GM19025 (cell line): ENCODE results near the gene NT5DC1.
"Not testable (repeated sequence)": the region's sequence is repeated elsewhere in the genome, so short reads cannot be mapped to it uniquely, and the experiment has no call there.

ENCODE experiments used
- ATAC-seq: cut with Tn5 transposase; IDR thresholded peaks from one replicate; pipeline ENCODE4 v1.9.1; 2021; ENCODE audit warnings: mild to moderate bottlenecking, low read depth, moderate library complexity; ENCODE audit not compliant: unreplicated experiment

The NT5DC1 gene

DNA sequence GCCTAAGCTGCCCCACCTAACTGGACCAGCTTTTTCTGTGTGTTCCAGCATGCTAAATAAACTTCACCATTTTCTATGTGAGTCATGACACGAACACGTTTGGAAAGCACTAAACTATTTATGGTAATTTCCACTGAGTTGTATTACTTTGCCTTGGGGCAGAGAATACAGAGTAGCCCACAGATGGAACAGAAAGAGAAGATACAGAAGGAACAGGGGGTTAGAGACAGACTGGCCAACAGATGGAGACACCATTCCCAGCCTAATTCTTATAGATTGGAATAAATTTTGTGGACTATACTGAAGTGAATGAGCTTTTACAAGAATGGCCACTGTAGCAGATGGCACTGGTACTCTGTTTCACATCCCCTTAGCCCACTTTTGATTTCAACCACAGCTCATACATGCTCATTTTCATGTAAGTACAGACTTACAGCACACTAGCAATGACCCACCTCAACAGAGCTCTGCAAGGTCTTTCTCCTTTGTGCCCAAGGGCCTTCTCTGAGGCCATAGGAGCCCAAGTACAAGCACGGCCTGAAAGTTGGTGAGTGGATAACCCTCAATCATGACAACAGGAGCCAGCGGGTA is 13.1 kb upstream of the NT5DC1 start:
- ATAC-seq = peak; percentile 96

DNA sequence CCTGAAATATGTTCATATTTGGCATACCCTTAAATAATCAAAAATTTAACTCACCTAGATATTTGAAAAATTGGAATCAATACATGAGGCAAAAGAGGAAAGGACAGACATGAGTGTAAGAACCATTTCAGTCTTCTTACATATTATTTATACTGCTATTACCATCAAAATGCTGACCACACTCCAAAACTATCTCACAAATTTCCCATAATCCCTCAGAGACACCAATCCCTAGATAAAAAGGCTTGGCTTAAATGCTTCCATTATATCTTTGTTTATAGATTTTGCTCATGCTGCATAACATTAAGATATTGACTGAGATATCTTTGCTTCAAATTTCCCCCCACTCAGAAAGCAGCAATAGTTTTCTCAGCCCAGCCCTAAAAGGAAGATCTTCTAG is 11.7 kb upstream of the NT5DC1 start:
- no peak for ATAC-seq

DNA sequence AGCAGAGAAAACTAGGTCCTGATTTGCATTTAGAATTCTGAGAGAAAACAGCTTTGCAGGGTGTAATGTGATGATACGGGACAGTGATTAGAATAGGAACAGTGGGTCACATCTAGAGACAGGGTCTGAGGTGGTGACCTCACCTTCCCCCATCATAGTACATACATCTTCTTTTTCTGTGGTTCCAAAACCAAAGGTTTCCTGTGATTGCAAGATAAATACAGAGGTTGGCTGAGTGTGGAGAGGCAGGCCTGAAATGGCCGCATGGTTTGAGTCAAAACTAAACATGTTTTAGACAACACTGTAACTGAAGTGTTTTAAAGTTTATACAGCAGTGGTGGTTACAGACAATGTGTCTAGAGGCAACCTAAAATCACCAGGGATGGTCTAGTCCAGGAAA is 10.4 kb upstream of the NT5DC1 start:
- ATAC-seq = peak; percentile 44

DNA sequence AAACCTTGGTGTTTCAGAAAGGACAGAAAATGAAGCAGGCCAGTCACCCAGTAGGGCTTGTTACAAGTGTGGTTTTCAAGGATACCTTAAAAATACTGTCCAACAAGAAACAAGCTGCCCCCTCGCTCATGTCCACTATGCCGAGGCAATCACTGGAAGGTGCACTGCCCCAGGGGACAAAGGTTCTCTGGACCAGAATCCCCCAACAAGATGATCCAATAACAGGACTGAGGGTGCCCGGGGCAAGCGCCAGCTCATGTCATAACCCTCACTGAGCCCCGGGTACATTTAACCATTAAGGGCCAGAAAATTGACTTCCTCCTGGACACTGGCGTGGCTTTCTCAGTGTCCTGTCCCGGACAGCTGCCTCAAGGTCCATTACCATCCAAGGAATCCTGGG is 6.6 kb upstream of the NT5DC1 start:
- ATAC-seq = no peak

DNA sequence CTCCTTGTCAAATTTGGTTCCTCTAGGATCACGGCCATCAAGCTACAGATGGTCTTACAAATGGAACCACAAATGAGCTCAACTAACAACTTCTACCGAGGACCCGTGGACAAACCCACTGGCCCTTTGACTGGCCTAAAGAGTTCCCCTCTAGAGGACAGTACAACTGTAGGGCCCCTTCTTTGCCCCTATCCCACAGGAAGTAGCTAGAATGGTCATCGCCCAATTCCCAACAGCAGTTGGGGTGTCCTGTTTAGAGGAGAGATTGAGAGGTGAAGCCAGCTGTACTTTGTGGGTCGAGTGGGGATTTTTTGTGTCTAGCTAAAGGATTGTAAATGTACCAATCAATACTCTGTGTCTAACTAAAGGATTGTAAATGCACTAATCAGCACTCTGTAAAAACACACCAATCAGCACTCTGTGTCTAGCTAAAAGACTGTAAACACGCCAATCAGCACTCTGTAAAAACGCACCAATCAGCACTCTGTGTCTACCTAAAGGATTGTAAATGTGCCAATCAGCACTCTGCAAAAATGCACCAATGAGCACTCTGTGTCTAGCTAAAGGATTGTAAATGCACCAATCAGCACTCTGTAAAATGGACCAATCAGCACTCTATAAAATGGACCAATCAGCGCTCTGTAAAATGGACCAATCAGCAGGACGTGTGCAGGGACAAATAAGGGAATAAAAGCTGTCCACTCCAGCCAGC is 4.4 kb upstream of the NT5DC1 start:
- ATAC-seq = not testable (repeated sequence)

DNA sequence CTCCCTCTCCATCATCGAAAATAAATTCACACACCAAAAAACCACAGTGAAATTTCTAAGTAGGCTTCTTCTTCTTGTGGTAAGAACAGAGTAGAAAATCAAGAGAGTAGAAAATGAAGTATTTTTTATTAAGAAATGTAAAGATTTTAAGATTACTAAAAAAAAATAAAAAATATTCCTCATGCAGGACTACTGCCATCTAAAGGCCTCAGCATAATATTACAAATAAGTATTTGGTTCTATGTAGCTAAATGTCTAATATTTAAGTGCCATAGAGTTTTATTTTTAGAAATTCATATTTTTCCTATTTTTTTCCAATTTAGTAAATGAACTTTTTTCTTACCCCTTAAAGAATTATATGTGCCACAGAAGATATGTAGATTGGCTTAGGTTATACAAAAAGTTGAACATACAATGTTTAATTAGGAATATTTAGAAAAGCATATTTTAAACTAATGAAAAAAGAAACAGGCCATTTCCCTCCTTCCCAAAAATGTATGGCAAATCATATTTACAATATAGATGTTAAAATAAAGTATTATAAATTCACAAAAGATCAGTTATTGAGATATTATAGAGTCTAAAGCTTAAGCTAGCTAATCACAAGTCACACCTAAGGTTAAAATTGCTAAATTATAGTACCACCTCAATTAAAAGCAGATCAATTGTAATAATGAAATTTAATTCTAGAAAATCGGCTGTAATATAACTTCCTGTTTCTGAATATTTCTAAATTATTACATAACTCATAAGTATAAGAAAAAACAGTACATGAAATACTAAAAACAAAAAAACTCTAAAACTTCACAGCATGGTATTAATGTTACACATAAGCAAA is 3.5 kb upstream of the NT5DC1 start:
- ATAC-seq = no peak

DNA sequence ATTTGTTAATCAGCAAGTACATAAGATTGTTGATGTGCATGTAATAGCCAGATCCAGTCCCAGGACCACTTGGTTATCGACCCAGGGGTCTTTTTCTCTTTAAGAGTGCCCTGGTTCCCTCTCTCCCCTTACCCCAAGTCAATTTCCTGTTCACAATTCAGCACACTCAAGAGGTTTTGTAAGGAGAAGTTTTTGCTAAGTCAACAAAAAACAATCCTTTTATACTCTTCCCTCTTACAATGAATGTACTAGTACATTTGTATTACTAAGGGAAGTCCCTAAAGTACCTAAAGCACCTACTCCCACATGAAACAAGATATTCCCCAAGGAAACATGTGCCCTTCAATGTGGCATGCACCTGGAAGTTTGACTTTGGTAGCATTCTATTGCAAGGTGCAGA is 1.6 kb upstream of the NT5DC1 start:
- no peak for ATAC-seq

DNA sequence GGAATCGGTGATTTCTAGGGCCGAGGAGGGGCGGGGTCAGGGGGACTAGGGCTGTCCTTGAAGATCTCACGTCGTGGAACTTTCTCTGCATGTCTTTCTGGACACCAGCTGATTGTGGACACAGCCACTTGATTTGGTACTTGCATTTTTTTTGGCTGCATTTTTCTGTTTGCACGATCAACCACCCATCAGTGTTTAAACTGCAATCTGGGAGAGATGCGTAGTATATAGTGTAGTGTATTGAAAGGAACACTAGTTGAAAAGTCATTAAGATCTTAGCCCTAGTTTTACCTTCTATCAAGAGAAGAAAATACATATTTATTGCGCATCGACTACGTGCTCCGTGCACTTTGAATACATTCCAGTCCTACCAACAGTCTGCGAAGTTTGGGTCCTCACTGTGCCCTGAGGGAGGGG is 657 bp downstream of the NT5DC1 start:
- ATAC-seq = no peak

DNA sequence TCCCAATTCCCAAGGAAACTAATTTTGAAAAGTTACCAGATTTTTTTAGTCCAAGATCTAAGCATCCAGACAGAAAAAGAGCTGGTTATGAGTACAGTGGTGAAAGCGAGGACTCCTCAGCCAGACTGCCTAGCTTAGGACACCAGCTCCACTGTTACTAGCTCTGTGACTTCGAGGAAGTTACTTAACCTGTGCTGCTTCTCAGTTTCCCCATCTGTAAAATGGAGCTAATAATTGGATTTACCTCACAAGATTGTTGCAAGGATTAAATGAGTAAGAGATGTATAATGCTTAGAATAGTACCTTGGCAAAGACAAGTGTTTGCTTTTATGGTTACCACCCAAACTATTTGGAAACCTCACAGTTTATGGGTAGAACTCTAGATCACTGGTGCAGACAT is 1.1 kb downstream of the NT5DC1 start:
- no peak for ATAC-seq

DNA sequence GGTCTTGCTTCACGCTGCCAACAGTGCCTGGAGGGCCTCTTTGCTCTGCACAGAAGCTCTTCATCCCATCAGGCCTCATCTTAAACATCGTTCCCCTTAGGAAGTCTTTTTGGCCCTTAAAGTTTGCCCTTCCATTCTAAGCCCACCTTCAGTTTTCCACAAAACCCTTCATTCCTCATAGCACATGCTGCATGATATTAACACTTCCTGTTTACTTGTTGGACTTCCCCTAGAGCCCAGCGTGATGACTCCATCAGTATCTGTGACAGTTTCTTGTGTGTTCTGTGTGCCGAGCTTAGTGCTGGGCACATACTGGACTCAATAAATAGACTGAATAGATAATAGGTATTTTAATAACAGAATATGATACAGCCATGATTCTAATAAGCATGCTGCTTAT is 2.2 kb downstream of the NT5DC1 start:
- no peak for ATAC-seq

DNA sequence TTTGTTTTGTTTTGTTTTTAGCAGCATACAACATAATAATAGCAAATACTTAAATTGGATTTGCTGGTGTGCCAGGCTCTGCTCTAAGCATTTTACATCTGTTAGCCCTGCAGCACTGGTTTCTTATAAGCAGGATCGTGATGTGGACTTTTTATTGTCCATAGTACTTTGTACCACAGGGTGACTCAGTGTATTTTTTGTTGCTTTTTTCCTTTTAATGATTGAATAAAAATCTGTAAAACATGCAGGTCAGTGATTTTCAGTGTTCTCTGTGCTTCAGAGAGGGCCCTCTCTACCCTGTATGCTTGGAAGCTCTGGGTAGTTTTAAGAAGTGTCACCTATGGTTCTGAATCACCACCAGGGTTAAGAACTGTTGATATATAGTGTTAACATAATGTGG is 4.0 kb downstream of the NT5DC1 start:
- ATAC-seq = no peak

DNA sequence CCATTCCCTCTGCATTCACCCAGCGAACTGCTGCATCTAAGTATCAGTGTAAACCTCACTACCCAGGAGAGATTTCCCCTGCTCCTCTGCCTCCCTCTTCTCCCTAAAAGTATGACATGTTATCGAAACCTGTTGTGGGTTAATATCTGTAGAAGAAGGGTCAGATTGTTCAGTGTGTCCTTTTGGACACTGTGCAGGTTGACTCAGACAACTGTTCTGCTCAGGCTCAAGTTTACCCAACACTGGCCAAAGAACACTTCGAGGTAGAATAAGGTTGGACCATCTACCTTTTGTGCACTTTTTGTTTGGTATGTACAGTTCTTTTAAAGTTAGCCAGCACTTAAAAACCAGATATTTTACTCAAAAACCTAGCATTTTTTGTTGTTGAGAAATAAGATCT is 4.6 kb downstream of the NT5DC1 start:
- ATAC-seq = no peak

DNA sequence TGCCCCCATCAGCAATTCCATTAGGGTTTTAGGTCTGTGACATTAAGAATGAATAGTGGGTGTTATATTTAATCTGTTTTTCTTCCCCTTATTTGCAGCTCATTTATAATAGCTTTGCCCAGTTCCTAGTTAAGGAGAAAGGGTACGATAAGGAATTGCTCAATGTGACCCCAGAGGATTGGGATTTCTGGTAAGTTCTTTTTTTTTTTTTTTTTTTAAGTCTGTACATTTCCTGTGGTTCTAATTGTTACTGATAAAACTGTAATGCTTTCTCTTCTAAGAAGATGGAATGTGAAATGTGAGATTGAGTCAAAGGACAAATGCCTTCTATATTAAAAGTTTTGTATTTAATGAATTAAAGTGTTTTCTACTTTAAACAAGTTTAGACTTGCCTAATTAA is 5.5 kb downstream of the NT5DC1 start:
- ATAC-seq = no peak

DNA sequence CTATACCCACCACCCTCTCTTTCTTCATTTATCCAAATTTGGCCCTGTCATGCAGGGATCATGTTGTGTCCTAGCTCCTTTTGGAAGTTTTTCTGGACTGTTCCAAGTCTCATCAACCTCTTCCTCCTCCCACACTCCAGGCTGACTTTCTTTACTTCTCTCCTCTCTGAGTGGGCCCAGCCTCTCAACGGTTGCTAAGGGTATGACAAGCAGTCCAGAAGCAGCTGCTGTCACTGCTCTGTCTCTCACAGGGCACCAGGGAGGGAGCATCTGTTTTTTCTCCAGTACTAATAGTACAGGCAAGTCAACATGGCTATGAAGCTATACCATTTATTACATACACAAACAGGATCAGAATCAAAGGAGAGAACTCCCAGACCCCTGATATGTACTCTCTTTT is 8.2 kb downstream of the NT5DC1 start:
- no peak for ATAC-seq

DNA sequence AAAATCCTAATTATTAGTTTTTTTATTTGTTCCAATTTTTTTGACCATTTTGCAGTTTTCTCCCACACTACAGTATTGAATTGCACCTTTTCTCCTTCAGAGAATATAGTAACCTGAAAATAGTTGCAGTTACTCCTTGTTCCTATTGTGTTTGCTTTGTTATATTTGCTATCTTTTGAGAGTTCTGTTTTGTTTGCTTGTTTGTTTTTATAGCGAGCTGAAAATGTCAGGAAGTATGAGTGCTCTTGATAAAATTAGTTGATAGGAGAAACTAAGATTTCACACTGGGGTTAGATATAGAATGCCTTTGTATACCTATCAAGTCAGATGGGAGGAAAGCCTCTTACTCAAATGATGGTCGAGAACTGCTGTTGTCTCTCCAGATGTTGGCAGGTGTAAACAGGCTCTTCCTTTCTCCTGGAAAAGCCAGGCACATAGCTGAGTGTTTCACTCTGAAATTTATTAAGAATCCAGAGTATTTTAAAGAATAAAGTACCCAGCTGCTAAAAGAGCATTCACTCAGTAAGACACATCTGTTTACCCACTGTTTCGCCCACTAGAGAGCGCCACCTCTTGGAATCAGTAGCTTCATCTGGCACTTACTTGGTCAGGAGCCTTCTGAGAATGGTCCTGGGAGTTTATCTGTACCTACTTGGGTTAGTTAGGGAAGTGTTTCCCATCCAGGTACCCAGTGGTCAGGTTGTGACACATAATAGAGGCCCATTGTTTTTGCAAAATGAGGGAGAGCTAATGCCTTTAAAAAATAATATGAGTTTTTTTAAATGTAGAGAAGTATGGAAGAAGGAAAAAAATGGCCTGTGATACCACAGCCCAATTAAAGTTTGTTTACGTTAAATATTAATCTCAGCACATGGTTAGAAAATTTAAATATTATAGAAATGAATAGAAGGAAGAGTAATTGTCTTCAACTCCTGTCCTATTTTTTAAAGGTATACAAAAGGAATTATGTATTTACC is 11.2 kb downstream of the NT5DC1 start:
- ATAC-seq = peak; percentile 60

DNA sequence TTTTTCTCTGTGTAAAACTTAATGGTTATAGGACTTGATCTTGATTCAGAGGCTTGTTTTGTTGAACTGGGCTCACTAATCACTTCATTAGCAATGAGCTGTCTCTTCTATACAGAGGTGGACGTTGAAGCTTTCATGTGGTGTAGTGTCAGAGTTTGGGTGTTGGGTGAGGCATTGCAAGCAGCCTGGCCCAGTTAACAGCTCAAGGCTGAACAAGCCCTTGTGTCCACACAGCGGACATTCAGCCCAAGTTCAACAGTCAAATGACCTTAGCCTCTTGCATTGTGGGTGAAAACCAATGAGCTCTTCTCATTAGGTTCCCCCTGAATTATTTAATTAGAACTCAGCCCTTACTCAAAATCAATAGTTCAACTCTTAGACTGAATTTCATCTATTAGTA is 12.7 kb downstream of the NT5DC1 start:
- no peak for ATAC-seq

DNA sequence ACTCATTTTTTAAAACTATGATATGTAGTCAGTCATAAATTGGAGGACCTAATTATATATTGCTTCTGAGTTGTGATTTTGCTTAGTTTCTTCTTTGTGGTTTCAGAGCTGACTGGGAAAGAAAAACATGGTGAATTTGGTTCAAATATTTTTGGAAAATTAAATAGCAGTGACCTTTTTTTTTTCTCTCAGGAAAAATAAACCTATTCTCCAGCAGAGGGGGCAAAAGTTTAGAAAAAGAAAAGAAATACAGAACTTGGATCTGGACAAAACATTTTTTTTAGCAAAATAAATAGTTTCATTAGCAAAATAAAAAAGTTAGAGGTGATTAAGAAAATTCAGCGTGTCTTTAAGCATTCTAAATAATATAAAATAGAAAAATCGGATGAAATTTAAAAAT is 15.1 kb downstream of the NT5DC1 start:
- ATAC-seq = no peak

DNA sequence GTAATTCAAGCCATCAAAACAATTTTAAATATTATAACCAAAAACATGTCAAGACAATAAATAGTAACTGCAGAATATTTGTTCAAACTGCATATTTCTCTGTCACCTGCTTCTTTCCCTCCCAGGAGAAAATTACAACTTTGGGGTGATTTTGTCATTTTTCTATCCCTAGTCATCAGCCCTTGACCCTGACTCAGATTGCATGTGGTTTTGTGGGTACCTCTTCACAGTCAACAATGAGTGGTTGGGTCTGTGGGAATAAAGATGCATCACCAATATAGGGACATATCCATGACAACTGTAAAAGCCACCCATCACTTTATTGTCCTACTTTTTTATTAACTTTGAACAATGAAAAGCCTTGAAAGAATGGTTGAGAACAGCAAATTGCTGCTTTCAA is 18.0 kb downstream of the NT5DC1 start:
- no peak for ATAC-seq

DNA sequence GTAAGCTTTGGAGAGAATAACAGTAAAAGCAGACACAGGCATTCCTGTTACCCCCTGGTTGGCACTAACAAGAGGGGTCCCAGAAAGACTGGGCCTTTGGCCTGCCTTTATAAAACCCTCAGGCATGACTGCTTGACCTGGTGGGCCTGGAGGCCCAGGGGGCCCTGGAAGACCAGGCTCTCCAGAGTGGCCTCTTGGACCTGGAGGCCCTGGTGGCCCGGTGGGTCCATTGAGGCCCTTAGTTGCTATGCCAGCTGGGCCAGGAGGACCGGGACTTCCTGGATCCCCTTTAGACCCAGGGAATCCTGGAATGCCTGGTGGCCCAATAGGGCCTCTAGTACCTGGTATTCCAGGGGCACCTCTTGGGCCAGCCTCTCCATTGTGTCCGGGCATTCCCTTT is 19.8 kb downstream of the NT5DC1 start:
- ATAC-seq = no peak

DNA sequence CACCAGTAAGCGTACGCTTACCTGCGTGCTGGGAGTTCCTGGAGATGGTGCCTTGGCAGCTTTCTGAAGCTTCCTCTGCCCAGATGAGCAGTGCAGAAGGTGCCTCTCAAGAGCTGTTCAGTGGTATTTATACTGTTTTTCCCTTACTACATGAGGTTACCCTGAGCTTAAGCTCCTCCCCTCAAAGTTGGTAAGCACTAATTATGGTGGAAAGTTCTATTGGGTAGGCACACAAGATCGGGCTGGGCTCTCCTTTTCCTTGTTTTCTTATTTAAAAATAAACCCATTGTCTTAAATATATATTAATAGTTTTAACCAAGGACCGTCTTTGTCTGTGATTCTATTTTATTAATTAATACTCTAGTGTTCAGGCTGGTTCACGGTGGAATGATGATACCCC is 25.4 kb downstream of the NT5DC1 start, which contains the start of gene COL10A1:
Gene COL10A1 (minus strand): TSS at position 101 of the 400 bp plus-strand sequence. CDS start 640 bp downstream, outside the sequence.
- no peak for ATAC-seq
